ENCODE data around the gene SLC36A3.

GRCh38 chr5:151348789-151349188, 45.2 kb upstream of the SLC36A3 start:
- TF ChIP-seq SPI1 (IDR thresholded peaks at IDR 0.05; ENCODE audit: borderline replicate concordance, low read depth) (no peak), CTCF (IDR thresholded peaks at IDR 0.05; ENCODE audit: insufficient read depth, low read length) (no peak), POLR2AphosphoS5 (IDR thresholded peaks at IDR 0.05; ENCODE audit: low read depth) (no peak), GABPA (IDR thresholded peaks at IDR 0.05; ENCODE audit: low read depth) (no peak)

Data from HL-60 (cell line).